Colonic mucosa (tissue), 4 donors: Measurements from ENCODE around the gene SP9. TPM values are rescaled to one million over a fixed set of nuclear protein-coding genes. Genes with fewer than 3 reads are reported as not detected.
A peak's percentile ranks its signal among the peaks of the same experiment; 100 is the strongest.

Experiments used
- DNase-seq: peaks from one replicate; pipeline ENCODE4 v3.0.0-alpha.2; 2020
- H3K27ac ChIP-seq: fragments of 200-600 bp; one replicate; pipeline ENCODE4 v1.8.0; 2021
- H3K27me3 ChIP-seq: fragments of 200-600 bp; one replicate; pipeline ENCODE4 v1.8.0; 2021
- H3K36me3 ChIP-seq: fragments of 200-600 bp; one replicate; pipeline ENCODE4 v1.8.0; 2021
- H3K4me1 ChIP-seq: fragments of 200-600 bp; one replicate; pipeline ENCODE4 v1.8.0; 2021; ENCODE audit warnings: mild to moderate bottlenecking
- H3K4me3 ChIP-seq: fragments of 200-600 bp; one replicate; pipeline ENCODE4 v1.8.0; 2021
- H3K9ac ChIP-seq, 2 donors: one replicate each; pipeline ENCODE4 v1.7.0; 2013; ENCODE audit warnings: control low read depth in 2 of 2, low read depth in 2 of 2, low read length in 2 of 2
- H3K9me3 ChIP-seq: fragments of 200-600 bp; one replicate; pipeline ENCODE4 v1.8.0; 2021
- intact Hi-C: fragments of 100-400 bp; cut with DNase I; formaldehyde crosslinking; loops from one replicate; pipeline ENCODE4 v1.14.1; 2022
- total RNA-seq, 2 donors: library from RNA; stranded (reverse); fragmentation: NEBNext Ultra II Directional in 1 of 2; extraction: Animal tissue kit (Norgen Biotek cat#: 25700) in 1 of 2; gene quantifications; one replicate each; pipeline ENCODE4 v1.2.1, GENCODE V29; 2021
- TF ChIP-seq, protein P1 (sequence below): fragments of 200-600 bp; IDR thresholded peaks from one replicate; pipeline ENCODE4 v1.8.0; 2022; ENCODE audit warnings: antibody characterized with exemption, mild to moderate bottlenecking
- donor health status: healthy.
- donor health status: DM: no; HTN: no; CAD: no.
- donor health status: DM: no; HTN: no; CAD: no.

The SP9 gene
- total RNA-seq, 2 donors from 2014 or later = not detected

- Histone ChIP-seq H3K9me3 (no peaks in the 10 kb centered on the region), H3K27ac (no peak overlapping the region), H3K36me3 (no peaks in the 10 kb centered on the region), H3K9ac (no peak overlapping the region), H3K27me3 (peaks cover 93% of the 10 kb centered on the region), H3K4me1 (peaks cover 44% of the 10 kb centered on the region), H3K4me3 (peak overlapping the region; percentile 39)
- TF ChIP-seq, protein P1, sequence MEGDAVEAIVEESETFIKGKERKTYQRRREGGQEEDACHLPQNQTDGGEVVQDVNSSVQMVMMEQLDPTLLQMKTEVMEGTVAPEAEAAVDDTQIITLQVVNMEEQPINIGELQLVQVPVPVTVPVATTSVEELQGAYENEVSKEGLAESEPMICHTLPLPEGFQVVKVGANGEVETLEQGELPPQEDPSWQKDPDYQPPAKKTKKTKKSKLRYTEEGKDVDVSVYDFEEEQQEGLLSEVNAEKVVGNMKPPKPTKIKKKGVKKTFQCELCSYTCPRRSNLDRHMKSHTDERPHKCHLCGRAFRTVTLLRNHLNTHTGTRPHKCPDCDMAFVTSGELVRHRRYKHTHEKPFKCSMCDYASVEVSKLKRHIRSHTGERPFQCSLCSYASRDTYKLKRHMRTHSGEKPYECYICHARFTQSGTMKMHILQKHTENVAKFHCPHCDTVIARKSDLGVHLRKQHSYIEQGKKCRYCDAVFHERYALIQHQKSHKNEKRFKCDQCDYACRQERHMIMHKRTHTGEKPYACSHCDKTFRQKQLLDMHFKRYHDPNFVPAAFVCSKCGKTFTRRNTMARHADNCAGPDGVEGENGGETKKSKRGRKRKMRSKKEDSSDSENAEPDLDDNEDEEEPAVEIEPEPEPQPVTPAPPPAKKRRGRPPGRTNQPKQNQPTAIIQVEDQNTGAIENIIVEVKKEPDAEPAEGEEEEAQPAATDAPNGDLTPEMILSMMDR = no peak
- intact Hi-C loops = loop anchor here (10.0 kb wide), 1 partner anchor 762 kb away; no protein-coding TSS in a partner anchor
- DNase-seq = peak; percentile 60
Observed at GRCh38 chr2:174336501-174337336, 2.0 kb downstream of the SP9 start.

DNA sequence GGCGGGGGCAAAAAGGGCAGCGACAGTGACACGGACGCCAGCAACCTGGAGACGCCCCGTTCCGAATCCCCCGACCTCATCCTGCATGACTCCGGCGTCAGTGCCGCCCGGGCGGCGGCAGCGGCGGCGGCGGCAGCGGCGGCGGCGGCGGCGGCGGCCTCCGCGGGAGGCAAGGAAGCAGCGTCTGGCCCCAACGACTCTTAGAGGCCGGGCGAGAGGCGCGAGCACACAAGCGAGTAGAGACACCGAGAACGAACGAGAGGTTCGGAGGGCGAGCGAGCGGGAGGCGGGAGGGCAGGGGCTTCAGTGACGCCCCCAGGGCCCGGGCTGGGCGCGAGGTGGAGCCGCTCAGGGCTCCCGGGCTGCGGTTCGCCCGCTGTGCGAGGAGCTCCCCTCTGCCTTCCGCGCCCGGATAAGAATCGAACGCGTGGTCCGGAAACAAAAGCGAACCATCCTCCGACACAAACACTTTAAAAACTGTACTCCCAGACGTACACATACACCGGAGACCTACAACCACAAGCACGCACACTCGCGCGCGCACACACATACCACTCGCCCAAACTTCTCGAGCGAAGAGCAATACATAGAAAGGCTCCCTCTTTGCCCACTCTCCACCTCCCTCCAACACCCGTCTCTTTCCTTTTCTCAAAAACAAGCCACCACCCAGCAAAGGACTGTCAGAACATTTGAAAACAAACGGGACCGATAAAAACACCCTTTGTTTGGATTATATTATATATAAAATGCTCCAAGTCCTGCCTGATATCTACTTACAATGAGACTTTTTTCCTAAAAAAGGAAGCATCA, 2.8 kb downstream of the SP9 start:
- intact Hi-C loops = loop anchor here (10.0 kb wide), 1 partner anchor 763 kb away; no protein-coding TSS in a partner anchor
- peaks cover 51% of the 10 kb centered on the region for H3K4me1 ChIP-seq
- no peak overlapping the region for H3K27ac ChIP-seq
- peaks cover 93% of the 10 kb centered on the region for H3K27me3 ChIP-seq
- no peaks in the 10 kb centered on the region for H3K9me3 ChIP-seq
- DNase-seq = no peak
- TF ChIP-seq, protein P1 = no peak
- H3K9ac ChIP-seq = no peak overlapping the region
- peak overlapping the region; percentile 39 for H3K4me3 ChIP-seq
- no peaks in the 10 kb centered on the region for H3K36me3 ChIP-seq

GRCh38 chr2:174338147-174338605, 3.4 kb downstream of the SP9 start:
- TF ChIP-seq, protein P1 = no peak
- Histone ChIP-seq H3K36me3 (no peaks in the 10 kb centered on the region), H3K27me3 (peaks cover 93% of the 10 kb centered on the region), H3K4me1 (peaks cover 53% of the 10 kb centered on the region), H3K4me3 (no peak overlapping the region), H3K9me3 (no peaks in the 10 kb centered on the region), H3K27ac (no peak overlapping the region), H3K9ac (no peak overlapping the region)
- DNase-seq = no peak
- intact Hi-C loops = loop anchor here (10.0 kb wide), 1 partner anchor 763 kb away; no protein-coding TSS in a partner anchor

DNA sequence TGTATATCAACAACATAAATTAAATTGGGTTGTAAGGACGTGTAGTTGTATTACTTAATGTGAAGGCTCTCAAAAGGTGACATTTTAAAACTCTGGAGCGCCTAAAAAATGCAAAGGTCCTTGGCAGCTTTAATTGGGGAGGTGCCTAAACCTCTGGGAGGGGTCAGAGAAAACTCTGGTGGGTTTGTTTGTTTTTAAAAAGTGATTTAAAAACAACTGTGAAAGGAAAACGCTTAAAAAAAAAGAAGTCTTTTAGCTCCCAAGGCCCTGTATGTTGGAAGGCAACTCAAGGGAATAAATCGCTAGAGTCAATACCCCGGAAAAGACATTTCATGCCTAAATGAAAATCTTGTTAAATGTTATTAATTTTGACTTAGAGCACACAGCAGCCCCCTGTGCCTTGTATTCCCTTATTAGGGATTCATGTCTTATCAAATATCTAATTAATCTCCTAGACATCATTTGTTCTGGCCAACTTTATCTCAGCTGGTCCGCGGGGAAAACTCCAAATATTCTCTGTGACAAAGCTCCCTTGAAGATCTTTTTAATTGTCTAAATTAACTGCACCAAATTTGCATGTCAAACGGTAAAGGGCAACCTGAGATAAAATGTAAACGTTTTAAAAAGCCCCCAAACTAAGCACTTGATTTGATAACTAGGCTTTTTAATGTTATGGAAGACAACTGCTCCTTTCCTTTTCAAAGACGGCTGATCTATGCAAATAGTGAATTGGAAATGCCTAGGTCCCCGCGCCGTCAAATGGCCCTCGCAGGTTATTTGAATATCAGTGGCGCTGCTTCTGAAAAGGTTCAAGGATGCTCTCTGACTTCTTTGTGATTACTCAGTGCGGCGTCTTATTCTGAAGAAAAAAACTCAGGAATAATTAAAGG, 4.2 kb downstream of the SP9 start:
- TF ChIP-seq, protein P1 = no peak
- H3K9me3 ChIP-seq = no peaks in the 10 kb centered on the region
- H3K27me3 ChIP-seq = peaks cover 93% of the 10 kb centered on the region
- H3K36me3 ChIP-seq = no peaks in the 10 kb centered on the region
- no peak overlapping the region for H3K4me3 ChIP-seq
- peaks cover 51% of the 10 kb centered on the region for H3K4me1 ChIP-seq
- H3K27ac ChIP-seq = no peak overlapping the region
- DNase-seq = no peak
- H3K9ac ChIP-seq = no peak overlapping the region
- intact Hi-C loops = loop anchor here (10.0 kb wide), 1 partner anchor 764 kb away; no protein-coding TSS in a partner anchor
